ENCODE data around the gene PITPNM1. TPM values are rescaled to one million over a fixed set of nuclear protein-coding genes. Genes with fewer than 3 reads are reported as not detected.
"Not testable (repeated sequence)": the region's sequence is repeated elsewhere in the genome, so short reads cannot be mapped to it uniquely, and the experiment has no call there.

The PITPNM1 gene
- total and polyA plus RNA-seq, 2 experiments from 2014 or later = 9.1 to 57.1 TPM

- Histone ChIP-seq H3K36me3 (ENCODE audit: insufficient read depth) (no peaks in the 10 kb centered on the region), H3K27me3 (ENCODE audit: insufficient read depth) (no peaks in the 10 kb centered on the region), H4K20me1 (replicated peaks; ENCODE audit: insufficient read depth) (no peaks in the 10 kb centered on the region), H2AFZ (no peak overlapping the region), H3K4me3 (no peak overlapping the region), H3K27ac (ENCODE audit: low read depth) (no peak overlapping the region), H3K9me2 (ENCODE audit: insufficient read depth) (no peaks in the 10 kb centered on the region), H3K4me2 (no peak overlapping the region), H3F3A (replicated peaks; ENCODE audit: low read depth) (no peaks in the 10 kb centered on the region), H3K79me2 (replicated peaks; ENCODE audit: insufficient read depth) (no peaks in the 10 kb centered on the region), H3K4me1 (ENCODE audit: insufficient read depth) (peaks cover 2% of the 10 kb centered on the region; the same call in 1 of the 2 replicates)
- Mint-ChIP-seq H3K27ac (no peak overlapping the region), H3K9me3 (peaks cover 2% of the 10 kb centered on the region; the same call in 1 of the 3 replicates), H3K4me1 (peaks cover 1% of the 10 kb centered on the region; the same call in 1 of the 3 replicates), H3K27me3 (ENCODE audit: insufficient read depth, low read depth, poor library complexity) (peaks cover 11% of the 10 kb centered on the region), H3K36me3 (ENCODE audit: low read depth) (no peaks in the 10 kb centered on the region; the same call in 2 of the 3 replicates), H3K4me3 (no peak overlapping the region)
- TF ChIP-seq POLR2AphosphoS5 (IDR thresholded peaks at IDR 0.05; ENCODE audit: low read depth) (no peak), ZNF114 (CRISPR knock-in tag; IDR thresholded peaks at IDR 0.05) (no peak)
- DNase-seq (ENCODE audit: low spot score) (no peak), ATAC-seq (no peak)
These were observed 9.0 kb upstream of the PITPNM1 start for GRCh38 chr11:67514116-67514515.

- H3F3A ChIP-seq (replicated peaks; ENCODE audit: low read depth); H3K9me3 Mint-ChIP-seq; H3K4me2 ChIP-seq; H3K4me3 Mint-ChIP-seq; H3K27ac ChIP-seq (ENCODE audit: low read depth); H3K36me3 ChIP-seq (ENCODE audit: insufficient read depth); H4K20me1 ChIP-seq (replicated peaks; ENCODE audit: insufficient read depth); H3K27me3 ChIP-seq (ENCODE audit: insufficient read depth); H2AFZ ChIP-seq; DNase-seq (ENCODE audit: low spot score); H3K79me2 ChIP-seq (replicated peaks; ENCODE audit: insufficient read depth); H3K4me3 ChIP-seq; ATAC-seq; H3K9me2 ChIP-seq (ENCODE audit: insufficient read depth); H3K36me3 Mint-ChIP-seq (ENCODE audit: low read depth); H3K27ac Mint-ChIP-seq: not testable (repeated sequence)
- peaks cover 15% of the 10 kb centered on the region for H3K27me3 Mint-ChIP-seq (ENCODE audit: insufficient read depth, low read depth, poor library complexity)
- H3K4me1 ChIP-seq (ENCODE audit: insufficient read depth) = peaks cover 11% of the 10 kb centered on the region
- peaks cover 12% of the 10 kb centered on the region for H3K4me1 Mint-ChIP-seq
These were observed 6.4 kb upstream of the PITPNM1 start for GRCh38 chr11:67511558-67511957.

DNA sequence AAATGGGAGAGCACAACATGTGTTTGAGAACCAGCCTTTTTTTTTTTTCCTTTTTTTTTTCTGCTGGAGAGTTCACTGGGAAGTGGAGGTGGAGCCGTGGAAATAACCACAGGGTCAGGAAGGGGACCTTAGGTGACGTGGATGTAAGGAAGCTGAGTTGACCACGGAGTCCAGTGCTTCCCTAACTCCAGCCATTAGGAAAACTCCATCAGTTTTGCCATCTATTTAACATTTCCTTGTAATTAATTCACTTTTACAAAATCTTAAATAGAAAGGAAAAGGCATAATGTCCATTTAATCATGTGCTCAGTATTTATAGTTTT is 4.8 kb upstream of the PITPNM1 start:
- Histone ChIP-seq H3K4me3 (no peak overlapping the region), H3K36me3 (ENCODE audit: insufficient read depth) (no peaks in the 10 kb centered on the region), H2AFZ (no peak overlapping the region), H3K27ac (ENCODE audit: low read depth) (no peak overlapping the region), H3K4me2 (no peak overlapping the region), H3K9me2 (ENCODE audit: insufficient read depth) (no peaks in the 10 kb centered on the region), H3K27me3 (ENCODE audit: insufficient read depth) (no peaks in the 10 kb centered on the region), H4K20me1 (replicated peaks; ENCODE audit: insufficient read depth) (peaks cover 5% of the 10 kb centered on the region), H3K79me2 (replicated peaks; ENCODE audit: insufficient read depth) (peaks cover 5% of the 10 kb centered on the region; the same call in 1 of the 2 replicates), H3K4me1 (ENCODE audit: insufficient read depth) (peaks cover 22% of the 10 kb centered on the region), H3F3A (replicated peaks; ENCODE audit: low read depth) (peaks cover 16% of the 10 kb centered on the region; the same call in 1 of the 2 replicates)
- Mint-ChIP-seq H3K4me3 (peak overlapping the region; percentile 73), H3K27ac (no peak overlapping the region), H3K4me1 (peaks cover 19% of the 10 kb centered on the region), H3K36me3 (ENCODE audit: low read depth) (peaks cover 7% of the 10 kb centered on the region), H3K9me3 (peaks cover 3% of the 10 kb centered on the region; the same call in 1 of the 3 replicates), H3K27me3 (ENCODE audit: insufficient read depth, low read depth, poor library complexity) (peaks cover 11% of the 10 kb centered on the region)
- ATAC-seq (no peak), DNase-seq (ENCODE audit: low spot score) (no peak)
- TF ChIP-seq POLR2AphosphoS5 (IDR thresholded peaks at IDR 0.05; ENCODE audit: low read depth) = no peak
- TF ChIP-seq CTCF (conservative IDR thresholded peaks at IDR 0.05; ENCODE audit: low read depth in 2 of 2) = no peak
- no peak for TF ChIP-seq CREB1 (CRISPR knock-in tag; IDR thresholded peaks at IDR 0.05; ENCODE audit: low read depth)
- TF ChIP-seq ZNF114 (CRISPR knock-in tag; IDR thresholded peaks at IDR 0.05) = no peak
- no peak for TF ChIP-seq STAT1 (IDR thresholded peaks at IDR 0.05; ENCODE audit: unreplicated experiment)
- no peak for TF ChIP-seq ZNF331 (CRISPR knock-in tag; IDR thresholded peaks at IDR 0.05; ENCODE audit: low read depth)
- TF ChIP-seq, protein P1, sequence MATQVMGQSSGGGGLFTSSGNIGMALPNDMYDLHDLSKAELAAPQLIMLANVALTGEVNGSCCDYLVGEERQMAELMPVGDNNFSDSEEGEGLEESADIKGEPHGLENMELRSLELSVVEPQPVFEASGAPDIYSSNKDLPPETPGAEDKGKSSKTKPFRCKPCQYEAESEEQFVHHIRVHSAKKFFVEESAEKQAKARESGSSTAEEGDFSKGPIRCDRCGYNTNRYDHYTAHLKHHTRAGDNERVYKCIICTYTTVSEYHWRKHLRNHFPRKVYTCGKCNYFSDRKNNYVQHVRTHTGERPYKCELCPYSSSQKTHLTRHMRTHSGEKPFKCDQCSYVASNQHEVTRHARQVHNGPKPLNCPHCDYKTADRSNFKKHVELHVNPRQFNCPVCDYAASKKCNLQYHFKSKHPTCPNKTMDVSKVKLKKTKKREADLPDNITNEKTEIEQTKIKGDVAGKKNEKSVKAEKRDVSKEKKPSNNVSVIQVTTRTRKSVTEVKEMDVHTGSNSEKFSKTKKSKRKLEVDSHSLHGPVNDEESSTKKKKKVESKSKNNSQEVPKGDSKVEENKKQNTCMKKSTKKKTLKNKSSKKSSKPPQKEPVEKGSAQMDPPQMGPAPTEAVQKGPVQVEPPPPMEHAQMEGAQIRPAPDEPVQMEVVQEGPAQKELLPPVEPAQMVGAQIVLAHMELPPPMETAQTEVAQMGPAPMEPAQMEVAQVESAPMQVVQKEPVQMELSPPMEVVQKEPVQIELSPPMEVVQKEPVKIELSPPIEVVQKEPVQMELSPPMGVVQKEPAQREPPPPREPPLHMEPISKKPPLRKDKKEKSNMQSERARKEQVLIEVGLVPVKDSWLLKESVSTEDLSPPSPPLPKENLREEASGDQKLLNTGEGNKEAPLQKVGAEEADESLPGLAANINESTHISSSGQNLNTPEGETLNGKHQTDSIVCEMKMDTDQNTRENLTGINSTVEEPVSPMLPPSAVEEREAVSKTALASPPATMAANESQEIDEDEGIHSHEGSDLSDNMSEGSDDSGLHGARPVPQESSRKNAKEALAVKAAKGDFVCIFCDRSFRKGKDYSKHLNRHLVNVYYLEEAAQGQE (IDR thresholded peaks at IDR 0.05; ENCODE audit: unreplicated experiment) = no peak
